ENCODE measurements around the gene NMRK2. TPM values are rescaled to one million over a fixed set of nuclear protein-coding genes. Genes with fewer than 3 reads are reported as not detected.
"Not testable (repeated sequence)": the region's sequence is repeated elsewhere in the genome, so short reads cannot be mapped to it uniquely, and the experiment has no call there.

The NMRK2 gene
- total RNA-seq, 1 experiment from 2014 or later = 60.0 TPM

GRCh38 chr19:3945838-3946237, 13.0 kb downstream of the NMRK2 start:
- peaks cover 0 to 1% of the 10 kb centered on the region in 2 experiments; a peak in 3 of 4 replicates for H3K4me1 Mint-ChIP-seq
- Histone ChIP-seq H3K27me3 (ENCODE audit: insufficient read depth, low read length) (no peaks in the 10 kb centered on the region), H3K4me2 (ENCODE audit: insufficient read depth, insufficient read length, low read length) (no peak overlapping the region), H3K4me1 (ENCODE audit: insufficient read depth, low read length) (no peaks in the 10 kb centered on the region), H3K23ac (ENCODE audit: insufficient read length, low read depth, low read length) (no peak overlapping the region), H3K9ac (ENCODE audit: extremely low read depth, insufficient read length, low read length) (no peak overlapping the region), H2BK5ac (ENCODE audit: insufficient read length, low read length) (no peak overlapping the region), H3K14ac (ENCODE audit: insufficient read depth, low read length) (no peak overlapping the region), H3K23me2 (ENCODE audit: insufficient read length, low read depth, low read length, poor library complexity, severe bottlenecking) (no peaks in the 10 kb centered on the region), H4K91ac (ENCODE audit: insufficient read length, low read depth, low read length) (no peak overlapping the region), H3K27ac (ENCODE audit: insufficient read length, low read depth, low read length) (no peak overlapping the region), H2BK120ac (ENCODE audit: low read depth, low read length, poor library complexity, severe bottlenecking) (no peak overlapping the region), H3K18ac (ENCODE audit: insufficient read length, low read depth, low read length) (no peak overlapping the region), H3T11ph (ENCODE audit: low read length) (no peak overlapping the region), H2AFZ (ENCODE audit: low read length) (no peak overlapping the region), H2BK15ac (ENCODE audit: low read depth, low read length) (no peak overlapping the region), H2AK5ac (ENCODE audit: insufficient read length, low read length) (no peak overlapping the region), H3K9me3 (ENCODE audit: control insufficient read depth, low read depth, low read length) (no peaks in the 10 kb centered on the region), H3K4ac (ENCODE audit: low read depth, low read length) (no peak overlapping the region), H3K56ac (ENCODE audit: insufficient read length, low read depth, low read length) (no peak overlapping the region), H4K20me1 (ENCODE audit: control insufficient read depth, insufficient read depth, insufficient read length) (no peaks in the 10 kb centered on the region), H3K79me1 (ENCODE audit: insufficient read depth, low read depth, low read length, poor library complexity, severe bottlenecking) (no peaks in the 10 kb centered on the region), H4K5ac (ENCODE audit: insufficient read length, low read depth, low read length) (no peak overlapping the region), H2BK20ac (ENCODE audit: low read depth, low read length, poor library complexity, severe bottlenecking) (no peak overlapping the region), H3K79me2 (ENCODE audit: insufficient read depth, low read length) (no peaks in the 10 kb centered on the region), H4K8ac (replicated peaks; ENCODE audit: insufficient read length, low read depth, low read length) (no peak overlapping the region), H2BK12ac (ENCODE audit: insufficient read length, low read depth, low read length) (no peak overlapping the region)
- WGBS (ENCODE audit: extremely low coverage, insufficient read length, low lambda C conversion rate) = no CpG with 5 or more reads among the region's 2 CpGs
- H3K36me3 Mint-ChIP-seq (ENCODE audit: insufficient read depth in 1 of 3, low read depth in 3 of 3) = peaks cover 4 to 29% (median 24%) of the 10 kb centered on the region in 3 experiments; a peak in 6 of 7 replicates
- H3K9me3 Mint-ChIP-seq = no peaks in the 10 kb centered on the region; a peak in 1 of 5 replicates
- H3K27ac Mint-ChIP-seq = no peak overlapping the region
- no peak overlapping the region for H3K4me3 Mint-ChIP-seq
- TF ChIP-seq CTCF (conservative IDR thresholded peaks at IDR 0.05) = no peak
- no peak for DNase-seq
- no peaks in the 10 kb centered on the region; the same call in 1 of the 2 replicates for H3K27me3 Mint-ChIP-seq (ENCODE audit: low read depth)

GRCh38 chr19:3947316-3947933, 14.6 kb downstream of the NMRK2 start:
- not testable (repeated sequence) for H3K27me3 Mint-ChIP-seq (ENCODE audit: low read depth); H3K4me2 ChIP-seq (ENCODE audit: insufficient read depth, insufficient read length, low read length); H3K18ac ChIP-seq (ENCODE audit: insufficient read length, low read depth, low read length); H3K56ac ChIP-seq (ENCODE audit: insufficient read length, low read depth, low read length); H3K4ac ChIP-seq (ENCODE audit: low read depth, low read length); H3K9me3 Mint-ChIP-seq; H2BK20ac ChIP-seq (ENCODE audit: low read depth, low read length, poor library complexity, severe bottlenecking); H3K23ac ChIP-seq (ENCODE audit: insufficient read length, low read depth, low read length); H2AK5ac ChIP-seq (ENCODE audit: insufficient read length, low read length); H3K9me3 ChIP-seq (ENCODE audit: control insufficient read depth, low read depth, low read length); H4K8ac ChIP-seq (replicated peaks; ENCODE audit: insufficient read length, low read depth, low read length); H4K91ac ChIP-seq (ENCODE audit: insufficient read length, low read depth, low read length); H4K20me1 ChIP-seq (ENCODE audit: control insufficient read depth, insufficient read depth, insufficient read length); DNase-seq; H3T11ph ChIP-seq (ENCODE audit: low read length); H3K27ac ChIP-seq (ENCODE audit: insufficient read length, low read depth, low read length); H2BK5ac ChIP-seq (ENCODE audit: insufficient read length, low read length); H3K4me1 ChIP-seq (ENCODE audit: insufficient read depth, low read length); H2BK120ac ChIP-seq (ENCODE audit: low read depth, low read length, poor library complexity, severe bottlenecking); H3K79me1 ChIP-seq (ENCODE audit: insufficient read depth, low read depth, low read length, poor library complexity, severe bottlenecking); H3K23me2 ChIP-seq (ENCODE audit: insufficient read length, low read depth, low read length, poor library complexity, severe bottlenecking); H3K4me3 Mint-ChIP-seq; H2BK15ac ChIP-seq (ENCODE audit: low read depth, low read length); H3K27ac Mint-ChIP-seq; H3K79me2 ChIP-seq (ENCODE audit: insufficient read depth, low read length); H3K14ac ChIP-seq (ENCODE audit: insufficient read depth, low read length); H2AFZ ChIP-seq (ENCODE audit: low read length); H4K5ac ChIP-seq (ENCODE audit: insufficient read length, low read depth, low read length); H2BK12ac ChIP-seq (ENCODE audit: insufficient read length, low read depth, low read length); H3K27me3 ChIP-seq (ENCODE audit: insufficient read depth, low read length); H3K9ac ChIP-seq (ENCODE audit: extremely low read depth, insufficient read length, low read length)
- no CpG with 5 or more reads among the region's 15 CpGs for WGBS (ENCODE audit: extremely low coverage, insufficient read length, low lambda C conversion rate)
- Mint-ChIP-seq H3K4me1 (peaks cover 3 to 11% of the 10 kb centered on the region in 2 experiments; a peak in 3 of 4 replicates), H3K36me3 (ENCODE audit: insufficient read depth in 1 of 3, low read depth in 3 of 3) (peaks cover 4 to 17% (median 11%) of the 10 kb centered on the region in 3 experiments; a peak in 6 of 7 replicates)
